ENCODE measurements around the gene CRISP3. TPM values are rescaled to one million over a fixed set of nuclear protein-coding genes. Genes with fewer than 3 reads are reported as not detected.

The CRISP3 gene
- total and polyA plus RNA-seq, 9 of the 15 experiments (the other 6 are each of a cell fraction or from before 2014, with no cell fraction given), result 0.21 to 2.0 (median 0.58) TPM

DNA sequence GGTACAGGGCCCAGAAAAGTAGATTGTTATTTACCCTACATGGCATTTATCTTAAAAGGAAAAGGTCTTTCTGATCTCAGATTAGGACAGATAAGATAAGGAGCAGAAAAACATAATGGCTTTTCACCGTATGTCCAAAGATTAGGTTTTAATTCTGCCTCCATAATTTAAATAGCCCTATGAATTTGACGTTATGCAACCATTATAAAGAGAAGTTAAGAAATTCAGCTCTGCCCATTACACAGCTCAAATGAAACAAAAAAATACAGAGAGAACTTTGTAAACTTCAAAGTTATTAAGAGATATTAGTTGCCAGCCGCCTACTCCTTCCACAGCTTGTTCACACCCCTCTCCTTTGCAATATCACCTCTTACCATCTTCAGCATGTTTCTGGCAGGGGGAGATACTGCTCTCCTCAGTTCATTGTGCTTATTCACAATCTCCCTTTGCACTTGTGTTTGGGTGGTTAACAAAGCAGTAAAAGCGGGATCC lies 8.1 kb downstream of the CRISP3 start (continued):
- TF ChIP-seq ATF6 (CRISPR knock-in tag; IDR thresholded peaks at IDR 0.05) (no peak), SNIP1 (IDR thresholded peaks at IDR 0.05; ENCODE audit: low read depth) (no peak), DPF2 (IDR thresholded peaks at IDR 0.05) (peak; percentile 98), TRIM24 (IDR thresholded peaks at IDR 0.05) (peak; percentile 80 to 83), ARID3B (CRISPR knock-in tag; IDR thresholded peaks at IDR 0.05; ENCODE audit: borderline replicate concordance) (no peak), RB1 (IDR thresholded peaks at IDR 0.05; ENCODE audit: low read depth) (no peak), RBBP5 (IDR thresholded peaks at IDR 0.05; ENCODE audit: borderline replicate concordance, insufficient read depth, low read length, poor library complexity, severe bottlenecking) (peak; percentile 29), ASH1L (IDR thresholded peaks at IDR 0.05; ENCODE audit: borderline replicate concordance, low read depth, partially characterized antibody) (no peak), CBX2 (IDR thresholded peaks at IDR 0.05; ENCODE audit: insufficient read depth, low read length, poor library complexity, severe bottlenecking) (no peak), ZNF133 (CRISPR knock-in tag; IDR thresholded peaks at IDR 0.05) (no peak), ZNF551 (CRISPR knock-in tag; IDR thresholded peaks at IDR 0.05) (no peak), RFX1 (IDR thresholded peaks at IDR 0.05) (no peak)
- TF ChIP-seq, protein P1, sequence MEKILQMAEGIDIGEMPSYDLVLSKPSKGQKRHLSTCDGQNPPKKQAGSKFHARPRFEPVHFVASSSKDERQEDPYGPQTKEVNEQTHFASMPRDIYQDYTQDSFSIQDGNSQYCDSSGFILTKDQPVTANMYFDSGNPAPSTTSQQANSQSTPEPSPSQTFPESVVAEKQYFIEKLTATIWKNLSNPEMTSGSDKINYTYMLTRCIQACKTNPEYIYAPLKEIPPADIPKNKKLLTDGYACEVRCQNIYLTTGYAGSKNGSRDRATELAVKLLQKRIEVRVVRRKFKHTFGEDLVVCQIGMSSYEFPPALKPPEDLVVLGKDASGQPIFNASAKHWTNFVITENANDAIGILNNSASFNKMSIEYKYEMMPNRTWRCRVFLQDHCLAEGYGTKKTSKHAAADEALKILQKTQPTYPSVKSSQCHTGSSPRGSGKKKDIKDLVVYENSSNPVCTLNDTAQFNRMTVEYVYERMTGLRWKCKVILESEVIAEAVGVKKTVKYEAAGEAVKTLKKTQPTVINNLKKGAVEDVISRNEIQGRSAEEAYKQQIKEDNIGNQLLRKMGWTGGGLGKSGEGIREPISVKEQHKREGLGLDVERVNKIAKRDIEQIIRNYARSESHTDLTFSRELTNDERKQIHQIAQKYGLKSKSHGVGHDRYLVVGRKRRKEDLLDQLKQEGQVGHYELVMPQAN (IDR thresholded peaks at IDR 0.05; ENCODE audit: borderline replicate concordance), result no peak
- TF ChIP-seq, protein P2, sequence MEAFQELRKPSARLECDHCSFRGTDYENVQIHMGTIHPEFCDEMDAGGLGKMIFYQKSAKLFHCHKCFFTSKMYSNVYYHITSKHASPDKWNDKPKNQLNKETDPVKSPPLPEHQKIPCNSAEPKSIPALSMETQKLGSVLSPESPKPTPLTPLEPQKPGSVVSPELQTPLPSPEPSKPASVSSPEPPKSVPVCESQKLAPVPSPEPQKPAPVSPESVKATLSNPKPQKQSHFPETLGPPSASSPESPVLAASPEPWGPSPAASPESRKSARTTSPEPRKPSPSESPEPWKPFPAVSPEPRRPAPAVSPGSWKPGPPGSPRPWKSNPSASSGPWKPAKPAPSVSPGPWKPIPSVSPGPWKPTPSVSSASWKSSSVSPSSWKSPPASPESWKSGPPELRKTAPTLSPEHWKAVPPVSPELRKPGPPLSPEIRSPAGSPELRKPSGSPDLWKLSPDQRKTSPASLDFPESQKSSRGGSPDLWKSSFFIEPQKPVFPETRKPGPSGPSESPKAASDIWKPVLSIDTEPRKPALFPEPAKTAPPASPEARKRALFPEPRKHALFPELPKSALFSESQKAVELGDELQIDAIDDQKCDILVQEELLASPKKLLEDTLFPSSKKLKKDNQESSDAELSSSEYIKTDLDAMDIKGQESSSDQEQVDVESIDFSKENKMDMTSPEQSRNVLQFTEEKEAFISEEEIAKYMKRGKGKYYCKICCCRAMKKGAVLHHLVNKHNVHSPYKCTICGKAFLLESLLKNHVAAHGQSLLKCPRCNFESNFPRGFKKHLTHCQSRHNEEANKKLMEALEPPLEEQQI (IDR thresholded peaks at IDR 0.05), result peak; percentile 91
- TF ChIP-seq, protein P3, sequence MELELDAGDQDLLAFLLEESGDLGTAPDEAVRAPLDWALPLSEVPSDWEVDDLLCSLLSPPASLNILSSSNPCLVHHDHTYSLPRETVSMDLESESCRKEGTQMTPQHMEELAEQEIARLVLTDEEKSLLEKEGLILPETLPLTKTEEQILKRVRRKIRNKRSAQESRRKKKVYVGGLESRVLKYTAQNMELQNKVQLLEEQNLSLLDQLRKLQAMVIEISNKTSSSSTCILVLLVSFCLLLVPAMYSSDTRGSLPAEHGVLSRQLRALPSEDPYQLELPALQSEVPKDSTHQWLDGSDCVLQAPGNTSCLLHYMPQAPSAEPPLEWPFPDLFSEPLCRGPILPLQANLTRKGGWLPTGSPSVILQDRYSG (tag; conservative IDR thresholded peaks at IDR 0.05; ENCODE audit: low read depth), result no peak
- TF ChIP-seq, protein P4, sequence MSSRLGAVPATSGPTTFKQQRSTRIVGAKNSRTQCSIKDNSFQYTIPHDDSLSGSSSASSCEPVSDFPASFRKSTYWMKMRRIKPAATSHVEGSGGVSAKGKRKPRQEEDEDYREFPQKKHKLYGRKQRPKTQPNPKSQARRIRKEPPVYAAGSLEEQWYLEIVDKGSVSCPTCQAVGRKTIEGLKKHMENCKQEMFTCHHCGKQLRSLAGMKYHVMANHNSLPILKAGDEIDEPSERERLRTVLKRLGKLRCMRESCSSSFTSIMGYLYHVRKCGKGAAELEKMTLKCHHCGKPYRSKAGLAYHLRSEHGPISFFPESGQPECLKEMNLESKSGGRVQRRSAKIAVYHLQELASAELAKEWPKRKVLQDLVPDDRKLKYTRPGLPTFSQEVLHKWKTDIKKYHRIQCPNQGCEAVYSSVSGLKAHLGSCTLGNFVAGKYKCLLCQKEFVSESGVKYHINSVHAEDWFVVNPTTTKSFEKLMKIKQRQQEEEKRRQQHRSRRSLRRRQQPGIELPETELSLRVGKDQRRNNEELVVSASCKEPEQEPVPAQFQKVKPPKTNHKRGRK (tag; IDR thresholded peaks at IDR 0.05), result no peak
- TF ChIP-seq, protein P5, sequence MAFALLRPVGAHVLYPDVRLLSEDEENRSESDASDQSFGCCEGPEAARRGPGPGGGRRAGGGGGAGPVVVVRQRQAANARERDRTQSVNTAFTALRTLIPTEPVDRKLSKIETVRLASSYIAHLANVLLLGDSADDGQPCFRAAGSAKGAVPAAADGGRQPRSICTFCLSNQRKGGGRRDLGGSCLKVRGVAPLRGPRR (CRISPR knock-in tag; IDR thresholded peaks at IDR 0.05), result no peak

All from K562 (cell line).